GM21526 (cell line): ENCODE data around the gene POLE2.
"Not testable (repeated sequence)": the region's sequence is repeated elsewhere in the genome, so short reads cannot be mapped to it uniquely, and the experiment has no call there.

Experiments used
- ATAC-seq: cut with Tn5 transposase; IDR thresholded peaks from one replicate; pipeline ENCODE4 v1.9.1; 2021; ENCODE audit warnings: moderate library complexity; ENCODE audit not compliant: unreplicated experiment, low FRiP score

Gene POLE2

DNA sequence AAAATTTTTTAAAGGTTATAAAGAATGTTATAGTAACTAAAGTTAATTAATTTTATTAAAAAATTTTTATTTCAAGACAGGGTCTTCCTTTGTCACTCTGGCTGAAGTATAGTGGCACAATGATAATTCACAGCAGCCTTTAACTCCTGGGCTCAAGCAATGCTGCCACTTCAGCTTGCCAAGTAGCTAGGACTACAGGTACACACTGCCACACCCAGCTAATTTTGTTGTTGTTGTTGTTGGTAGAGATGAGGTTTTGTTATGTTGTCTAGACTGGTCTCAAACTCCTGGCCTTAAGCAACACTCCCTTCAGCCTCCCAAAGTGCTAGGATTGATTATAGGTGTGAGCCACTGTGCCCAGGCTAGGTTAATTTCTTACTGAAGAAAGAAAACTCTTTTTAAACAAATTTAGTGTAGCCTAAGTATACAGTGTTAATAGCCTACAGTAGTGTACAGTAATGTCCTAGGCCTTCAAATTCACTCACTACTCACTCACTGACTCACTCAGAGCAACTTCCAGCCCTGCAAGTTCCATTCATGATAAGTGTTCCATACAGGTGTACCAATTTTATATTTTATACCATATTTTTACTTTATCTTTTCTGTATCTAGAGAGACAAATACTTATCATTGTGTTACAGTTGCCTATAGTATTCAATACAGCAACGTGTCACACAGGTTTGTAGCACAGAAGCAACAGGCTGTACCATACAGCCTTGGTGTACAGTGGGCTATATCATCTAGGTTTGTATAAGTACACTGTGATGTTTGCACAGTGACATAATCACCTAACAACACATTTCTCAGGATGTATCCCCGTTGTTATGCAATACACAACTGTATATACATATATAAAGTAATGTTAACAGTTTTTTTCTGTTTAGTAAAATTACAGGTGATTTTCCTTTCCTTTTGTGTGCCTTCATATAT lies 28.2 kb downstream of the POLE2 start:
- ATAC-seq = no peak

DNA sequence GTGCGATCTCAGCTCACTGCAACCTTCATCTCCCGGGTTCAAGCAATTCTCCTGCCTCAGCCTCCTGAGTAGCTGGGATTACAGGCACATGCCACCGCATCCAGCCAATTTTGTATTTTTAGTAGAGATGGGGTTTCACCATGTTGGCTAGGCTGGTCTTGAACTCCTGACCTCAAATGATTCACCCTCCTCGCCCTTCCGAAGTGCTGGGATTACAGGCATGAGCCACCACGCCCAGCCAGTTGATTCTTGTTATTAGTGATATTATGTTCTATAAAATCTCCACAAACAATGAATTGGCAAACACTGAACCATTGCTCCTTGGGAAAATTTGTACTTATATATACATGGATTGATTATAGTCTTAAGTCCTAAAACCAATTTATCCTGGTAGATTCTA lies 30.5 kb downstream of the POLE2 start:
- ATAC-seq = not testable (repeated sequence)

- ATAC-seq = no peak
Observed at GRCh38 chr14:49654511-49654910, 33.5 kb downstream of the POLE2 start.

DNA sequence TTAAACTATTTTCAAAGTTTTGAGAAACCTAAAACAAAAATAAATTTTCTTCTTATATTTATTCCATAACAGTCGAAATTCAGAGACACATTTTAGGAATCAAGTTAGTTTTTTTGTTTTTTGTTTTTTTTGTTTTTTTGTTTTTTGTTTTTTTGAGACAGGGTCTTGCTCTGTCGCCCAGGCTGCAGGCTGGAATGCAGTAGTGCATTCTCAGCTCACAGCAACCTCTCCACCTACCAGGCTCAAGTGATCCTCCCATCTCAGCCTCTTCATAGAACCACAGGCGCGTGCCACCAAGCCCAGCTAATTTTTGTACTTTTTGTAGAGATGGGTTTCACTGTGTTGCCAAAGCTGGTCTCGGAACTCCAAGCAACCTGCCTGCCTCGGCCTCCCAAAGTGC lies 34.5 kb downstream of the POLE2 start:
- ATAC-seq = no peak

DNA sequence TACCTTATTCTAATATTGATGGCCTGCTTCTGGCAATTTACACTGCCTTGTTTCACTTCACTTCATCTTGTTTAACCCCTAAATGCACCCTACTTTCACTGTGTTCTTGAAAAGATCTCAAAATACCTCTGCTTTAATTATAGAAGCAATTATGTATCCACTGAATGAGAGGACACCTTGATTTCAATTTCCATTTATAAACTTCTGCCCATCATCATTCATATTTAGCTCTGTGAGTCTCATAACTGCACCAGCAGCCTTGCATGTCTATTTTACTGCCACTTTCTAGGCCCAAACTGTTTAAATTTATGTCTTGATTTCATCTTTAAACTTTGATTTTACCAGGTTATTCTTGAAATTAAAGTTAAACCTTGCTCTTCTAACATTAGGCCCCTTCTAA lies 45.9 kb downstream of the POLE2 start:
- ATAC-seq = no peak

GRCh38 chr14:49641697-49642129 lies 46.3 kb downstream of the POLE2 start:
- no peak for ATAC-seq

GRCh38 chr14:49640540-49641417 lies 47.2 kb downstream of the POLE2 start:
- ATAC-seq = no peak

- no peak for ATAC-seq
Observed at GRCh38 chr14:49637534-49638078, 50.4 kb downstream of the POLE2 start.

GRCh38 chr14:49636866-49637265 lies 51.1 kb downstream of the POLE2 start:
- no peak for ATAC-seq

DNA sequence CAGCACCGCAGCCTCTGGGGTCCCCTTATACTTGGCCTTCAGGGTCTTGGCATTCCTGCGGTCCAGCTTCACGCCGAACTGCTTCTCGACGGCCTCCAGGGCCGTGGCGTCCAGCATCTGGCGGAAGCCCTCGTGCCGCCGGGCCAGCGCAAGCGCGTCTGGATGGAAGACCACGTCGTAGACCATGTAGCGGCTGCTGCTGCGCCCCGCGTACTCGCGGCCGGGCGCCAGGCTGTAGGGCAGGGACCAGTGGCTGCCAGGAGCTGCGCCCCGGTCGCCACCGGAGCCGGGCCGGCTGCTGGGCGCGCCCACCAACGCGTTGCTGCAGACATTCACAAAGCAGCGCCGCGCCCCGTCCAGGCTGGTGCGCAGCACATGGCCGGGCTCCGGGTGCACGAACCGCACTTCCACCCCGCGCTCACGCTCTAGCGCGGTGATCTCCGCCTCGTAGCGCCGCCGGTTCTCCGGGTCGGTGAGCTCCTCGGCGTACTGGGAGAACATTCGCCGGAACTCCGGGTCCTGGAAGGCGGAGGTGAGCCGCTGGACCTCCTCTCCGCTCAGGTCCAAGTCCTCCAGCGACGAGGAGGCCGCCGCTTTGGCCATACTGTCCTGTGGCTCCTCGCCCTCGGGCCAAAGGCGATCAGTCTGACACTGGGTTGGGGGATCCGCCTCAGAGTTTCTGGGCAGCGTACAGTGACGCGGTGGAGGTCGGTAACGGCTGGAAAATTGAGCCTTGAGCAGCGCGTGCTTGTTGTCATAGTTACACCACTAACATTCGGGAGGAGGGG lies 53.3 kb downstream of the POLE2 start, which contains the start of gene DNAAF2:
TSS of gene DNAAF2 (minus strand) at position 698 of the 788 bp plus-strand sequence. CDS start at position 603, 95 bp downstream.
- ATAC-seq = peak; percentile 26

GRCh38 chr14:49633640-49634546 lies 54.1 kb downstream of the POLE2 start:
- peak; percentile 73 for ATAC-seq

- ATAC-seq = no peak
Observed at GRCh38 chr14:49623941-49624839, 63.8 kb downstream of the POLE2 start.

DNA sequence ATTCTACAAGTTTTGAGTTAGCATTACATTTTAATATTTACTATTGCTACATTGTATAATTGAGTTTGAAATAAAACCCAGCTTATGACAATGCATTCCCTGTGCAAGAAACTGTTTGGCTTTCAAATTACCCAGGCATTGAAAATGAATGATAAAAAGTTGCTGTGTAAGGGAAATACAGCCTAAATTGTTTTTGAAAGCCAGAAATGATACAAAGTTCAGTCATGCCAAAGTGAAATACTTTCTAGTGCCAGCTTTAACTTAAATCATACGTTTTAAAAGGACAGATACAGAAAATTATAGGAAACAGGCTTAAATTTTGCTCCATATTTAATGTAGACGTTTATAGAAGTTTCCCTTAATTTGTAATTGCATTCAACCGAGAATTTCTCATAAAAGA lies 64.6 kb downstream of the POLE2 start:
- no peak for ATAC-seq

DNA sequence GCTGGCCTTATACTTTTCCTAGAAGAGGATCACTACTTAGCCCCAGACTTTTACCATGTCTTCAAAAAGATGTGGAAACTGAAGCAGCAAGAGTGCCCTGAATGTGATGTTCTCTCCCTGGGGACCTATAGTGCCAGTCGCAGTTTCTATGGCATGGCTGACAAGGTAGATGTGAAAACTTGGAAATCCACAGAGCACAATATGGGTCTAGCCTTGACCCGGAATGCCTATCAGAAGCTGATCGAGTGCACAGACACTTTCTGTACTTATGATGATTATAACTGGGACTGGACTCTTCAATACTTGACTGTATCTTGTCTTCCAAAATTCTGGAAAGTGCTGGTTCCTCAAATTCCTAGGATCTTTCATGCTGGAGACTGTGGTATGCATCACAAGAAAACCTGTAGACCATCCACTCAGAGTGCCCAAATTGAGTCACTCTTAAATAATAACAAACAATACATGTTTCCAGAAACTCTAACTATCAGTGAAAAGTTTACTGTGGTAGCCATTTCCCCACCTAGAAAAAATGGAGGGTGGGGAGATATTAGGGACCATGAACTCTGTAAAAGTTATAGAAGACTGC lies 65.9 kb downstream of the POLE2 start:
- ATAC-seq = no peak

- ATAC-seq = peak; percentile 16
Observed at GRCh38 chr14:49621114-49621881, 66.7 kb downstream of the POLE2 start.

GRCh38 chr14:49620182-49621113 lies 67.6 kb downstream of the POLE2 start, which contains the start of the genes MGAT2 and RPL36AL:
TSS of gene MGAT2 (plus strand) at chr14:49620799. CDS start at chr14:49621269, 470 bp downstream.
TSS of gene RPL36AL (minus strand) at chr14:49620626. CDS start at chr14:49619104, 1,522 bp downstream.
- peak; percentile 85 for ATAC-seq
